ENCODE data around the gene LMBRD1. TPM values are rescaled to one million over a fixed set of nuclear protein-coding genes. Genes with fewer than 3 reads are reported as not detected.

LMBRD1 gene
- total RNA-seq, 1 experiment from 2014 or later, result 17.0 TPM

GRCh38 chr6:69841862-69842261 is 45.1 kb upstream of the LMBRD1 start:
- no peak overlapping the region for H3K27ac Mint-ChIP-seq
- no peak overlapping the region for H2BK20ac ChIP-seq (ENCODE audit: low read depth, low read length, poor library complexity, severe bottlenecking)
- H3K4me1 Mint-ChIP-seq, result no peaks in the 10 kb centered on the region
- H3K56ac ChIP-seq (ENCODE audit: insufficient read length, low read depth, low read length), result no peak overlapping the region
- no peaks in the 10 kb centered on the region for H3K79me1 ChIP-seq (ENCODE audit: insufficient read depth, low read depth, low read length, poor library complexity, severe bottlenecking)
- H3K27ac ChIP-seq (ENCODE audit: insufficient read length, low read depth, low read length), result no peak overlapping the region
- TF ChIP-seq, protein P1, sequence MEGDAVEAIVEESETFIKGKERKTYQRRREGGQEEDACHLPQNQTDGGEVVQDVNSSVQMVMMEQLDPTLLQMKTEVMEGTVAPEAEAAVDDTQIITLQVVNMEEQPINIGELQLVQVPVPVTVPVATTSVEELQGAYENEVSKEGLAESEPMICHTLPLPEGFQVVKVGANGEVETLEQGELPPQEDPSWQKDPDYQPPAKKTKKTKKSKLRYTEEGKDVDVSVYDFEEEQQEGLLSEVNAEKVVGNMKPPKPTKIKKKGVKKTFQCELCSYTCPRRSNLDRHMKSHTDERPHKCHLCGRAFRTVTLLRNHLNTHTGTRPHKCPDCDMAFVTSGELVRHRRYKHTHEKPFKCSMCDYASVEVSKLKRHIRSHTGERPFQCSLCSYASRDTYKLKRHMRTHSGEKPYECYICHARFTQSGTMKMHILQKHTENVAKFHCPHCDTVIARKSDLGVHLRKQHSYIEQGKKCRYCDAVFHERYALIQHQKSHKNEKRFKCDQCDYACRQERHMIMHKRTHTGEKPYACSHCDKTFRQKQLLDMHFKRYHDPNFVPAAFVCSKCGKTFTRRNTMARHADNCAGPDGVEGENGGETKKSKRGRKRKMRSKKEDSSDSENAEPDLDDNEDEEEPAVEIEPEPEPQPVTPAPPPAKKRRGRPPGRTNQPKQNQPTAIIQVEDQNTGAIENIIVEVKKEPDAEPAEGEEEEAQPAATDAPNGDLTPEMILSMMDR (conservative IDR thresholded peaks at IDR 0.05), result no peak
- no peak overlapping the region for H3K23ac ChIP-seq (ENCODE audit: insufficient read length, low read depth, low read length)
- H3K36me3 Mint-ChIP-seq (ENCODE audit: insufficient read depth in 1 of 3, low read depth in 3 of 3), result no peaks in the 10 kb centered on the region
- no peak overlapping the region for H2BK12ac ChIP-seq (ENCODE audit: insufficient read length, low read depth, low read length)
- H3K9me3 ChIP-seq (ENCODE audit: control insufficient read depth, low read depth, low read length), result no peaks in the 10 kb centered on the region
- H3K18ac ChIP-seq (ENCODE audit: insufficient read length, low read depth, low read length), result no peak overlapping the region
- H3K4me1 ChIP-seq (ENCODE audit: insufficient read depth, low read length), result no peaks in the 10 kb centered on the region
- no peak overlapping the region for H3T11ph ChIP-seq (ENCODE audit: low read length)
- H4K20me1 ChIP-seq (ENCODE audit: control insufficient read depth, insufficient read depth, insufficient read length), result no peaks in the 10 kb centered on the region
- no peak overlapping the region for H3K4ac ChIP-seq (ENCODE audit: low read depth, low read length)
- no peaks in the 10 kb centered on the region for H3K79me2 ChIP-seq (ENCODE audit: insufficient read depth, low read length)
- no peak overlapping the region for H3K14ac ChIP-seq (ENCODE audit: insufficient read depth, low read length)
- no peaks in the 10 kb centered on the region for H3K27me3 Mint-ChIP-seq (ENCODE audit: low read depth)
- H2BK120ac ChIP-seq (ENCODE audit: low read depth, low read length, poor library complexity, severe bottlenecking), result no peak overlapping the region
- no peak overlapping the region for H3K9ac ChIP-seq (ENCODE audit: extremely low read depth, insufficient read length, low read length)
- H3K4me2 ChIP-seq (ENCODE audit: insufficient read depth, insufficient read length, low read length), result no peak overlapping the region
- no peak overlapping the region for H4K5ac ChIP-seq (ENCODE audit: insufficient read length, low read depth, low read length)
- WGBS (ENCODE audit: extremely low coverage, insufficient read length, low lambda C conversion rate), result no CpG with 5 or more reads among the region's 1 CpG
- H4K91ac ChIP-seq (ENCODE audit: insufficient read length, low read depth, low read length), result no peak overlapping the region
- no peak overlapping the region for H2BK15ac ChIP-seq (ENCODE audit: low read depth, low read length)
- no peak overlapping the region for H2AK5ac ChIP-seq (ENCODE audit: insufficient read length, low read length)
- no peaks in the 10 kb centered on the region for H3K27me3 ChIP-seq (ENCODE audit: insufficient read depth, low read length)
- DNase-seq, result no peak
- no peak overlapping the region for H3K4me3 Mint-ChIP-seq
- no peak overlapping the region for H2AFZ ChIP-seq (ENCODE audit: low read length)
- H2BK5ac ChIP-seq (ENCODE audit: insufficient read length, low read length), result no peak overlapping the region
- H3K23me2 ChIP-seq (ENCODE audit: insufficient read length, low read depth, low read length, poor library complexity, severe bottlenecking), result no peaks in the 10 kb centered on the region
- no peaks in the 10 kb centered on the region for H3K9me3 Mint-ChIP-seq
- H4K8ac ChIP-seq (replicated peaks; ENCODE audit: insufficient read length, low read depth, low read length), result no peak overlapping the region

All from H9 (cell line).